GM12878 (cell line): ENCODE data around the gene ARHGEF37. TPM values are rescaled to one million over a fixed set of nuclear protein-coding genes. Genes with fewer than 3 reads are reported as not detected.

Experiments
- ATAC-seq: fragments of 200-7000 bp; cut with Tn5 transposase; 3 replicates; pipeline ENCODE4 v1.9.1; 2020; ENCODE audit warnings: mild to moderate bottlenecking, moderate library complexity
- BruUV-seq: library from RNA; stranded (reverse); fragments of 400-500 nt; replicated peaks from 2 replicates; lab custom pipeline; 2021; lab: Mats Ljungman, UMichigan
- CTCF ChIA-PET: fragments of 300-600 bp; sonication (Branson Sonifier 250); formaldehyde crosslinking; extraction: SDS; loops from one replicate; lab custom pipeline; 2021; ENCODE audit warnings: inconsistent platforms; lab: Yijun Ruan, JAX
- POLR2A ChIA-PET: fragments of 350-600 bp; formaldehyde crosslinking; extraction: SDS; loops from one replicate; lab custom pipeline; 2021; ENCODE audit warnings: inconsistent platforms; lab: Charles Lee
- RAD21 ChIA-PET: fragments of 300-600 bp; sonication (Branson Sonifier 250); formaldehyde crosslinking; loops from one replicate; lab custom pipeline; 2023; ENCODE audit warnings: antibody characterized with exemption; ENCODE audit not compliant: unreplicated experiment; lab: Charles Lee
- SMC1A ChIA-PET: fragments of 300-600 bp; sonication (Branson Sonifier 250); formaldehyde crosslinking; loops from one replicate; lab custom pipeline; 2023; ENCODE audit not compliant: unreplicated experiment, uncharacterized antibody; lab: Charles Lee
- DNase-seq: peaks from one replicate; pipeline ENCODE4 v3.0.0-alpha.2; 2011; ENCODE audit warnings: low read depth, low spot score
- FAIRE-seq: peaks from 3 replicates; lab custom pipeline; 2011; peaks lifted over from hg19 to GRCh38; lab: Jason Lieb, UNC
- H2AFZ ChIP-seq: 2 replicates; pipeline ENCODE4 v1.6.0; 2011; ENCODE audit warnings: low read depth, low read length, control low read depth; ENCODE audit not compliant: control insufficient read depth
- H3K27ac ChIP-seq: 2 replicates; pipeline ENCODE4 v1.5.1; 2011; ENCODE audit warnings: control low read depth; ENCODE audit not compliant: control insufficient read depth, insufficient read depth
- H3K27me3 ChIP-seq, 2 experiments: replicated peaks in 1 of 2; 2 replicates each; pipeline versions ENCODE4 v1.6.0 to v1.6.1; 2011; ENCODE audit warnings: low read length in 1 of 2; ENCODE audit not compliant: control insufficient read depth in 2 of 2, insufficient read depth in 2 of 2
- H3K36me3 ChIP-seq, 2 experiments: 2 replicates each; pipeline ENCODE4 v1.5.1; 2011; ENCODE audit warnings: low read length in 1 of 2; ENCODE audit not compliant: control insufficient read depth in 2 of 2, insufficient read depth in 2 of 2
- H3K4me1 ChIP-seq: 2 replicates; pipeline ENCODE4 v1.6.1; 2011; ENCODE audit warnings: mild to moderate bottlenecking, low read length, moderate library complexity, mixed read lengths; ENCODE audit not compliant: control insufficient read depth, insufficient read depth
- H3K4me2 ChIP-seq: 2 replicates; pipeline ENCODE4 v1.6.0; 2011; ENCODE audit warnings: control low read depth; ENCODE audit not compliant: control insufficient read depth, insufficient read depth
- H3K4me3 ChIP-seq: fragments of 200-600 bp; sonication (generic); 2 replicates; pipeline ENCODE4 v1.5.1; 2016
- H3K79me2 ChIP-seq: 2 replicates; pipeline ENCODE4 v1.6.0; 2011; ENCODE audit warnings: low read length; ENCODE audit not compliant: control insufficient read depth, insufficient read depth
- H3K9ac ChIP-seq: 2 replicates; pipeline ENCODE4 v1.8.0; 2011; ENCODE audit warnings: low read length, control low read depth, mixed read lengths; ENCODE audit not compliant: control insufficient read depth, insufficient read depth
- H3K9me3 ChIP-seq: replicated peaks from 3 replicates; pipeline ENCODE4 v1.5.1; 2011; ENCODE audit warnings: mild to moderate bottlenecking, low read length; ENCODE audit not compliant: control insufficient read depth, insufficient read depth
- H4K20me1 ChIP-seq: 2 replicates; pipeline ENCODE4 v1.6.0; 2011; ENCODE audit not compliant: control insufficient read depth, insufficient read depth
- CREM ChIP-seq: IDR thresholded peaks from 2 replicates; pipeline ENCODE4 v1.6.1; 2014; ENCODE audit warnings: antibody characterized with exemption, low read depth
- E2F4 ChIP-seq: IDR thresholded peaks from 2 replicates; pipeline ENCODE4 v1.6.1; 2012; ENCODE audit warnings: low read depth, low read length, improper control_type of control experiment
- EED ChIP-seq: sonication (generic); IDR thresholded peaks from 2 replicates; pipeline ENCODE4 v1.6.1; 2016; ENCODE audit warnings: antibody characterized with exemption, low read depth
- HDAC2 ChIP-seq: fragments of 200-600 bp; sonication (generic); IDR thresholded peaks from 2 replicates; pipeline ENCODE4 v1.6.1; 2017
- IKZF1 ChIP-seq: fragments of 450-650 bp; conservative IDR thresholded peaks from 2 replicates; pipeline ENCODE4 v1.6.1; 2017; ENCODE audit warnings: antibody characterized with exemption, mild to moderate bottlenecking
- KLF5 ChIP-seq: fragments of 450-650 bp; IDR thresholded peaks from 2 replicates; pipeline ENCODE4 v1.6.1; 2014; ENCODE audit warnings: mild to moderate bottlenecking; ENCODE audit not compliant: partially characterized antibody
- ZBTB40 ChIP-seq: fragments of 450-650 bp; IDR thresholded peaks from 2 replicates; pipeline ENCODE4 v1.6.1; 2016; ENCODE audit warnings: mild to moderate bottlenecking, moderate library complexity, borderline replicate concordance
- whole genome bisulfite sequencing: methylation state at CpG from one replicate; pipeline ENCODE4 v1.1.6; 2016; ENCODE audit warnings: low lambda C conversion rate; ENCODE audit not compliant: insufficient replicate concordance, insufficient coverage; ENCODE audit errors: missing lambda C conversion rate; 5-methylcytosine and 5-hydroxymethylcytosine counted together
- in situ Hi-C: fragments of 300-500 bp; cut with MboI; formaldehyde crosslinking; loops from 9 replicates; pipeline ENCODE4 v1.14.3; 2018; ENCODE audit warnings: mixed read lengths
- intact Hi-C: fragments of 100-400 bp; cut with micrococcal nuclease; formaldehyde crosslinking; loops from one replicate; pipeline ENCODE4 v1.14.2; 2022; ENCODE audit not compliant: unreplicated experiment
- polyA plus RNA-seq, 11 experiments: library from polyadenylated mRNA; depleted of rRNA in 4 of 11; unstranded in 6 of 11; stranded (reverse) in 5 of 11; fragments of >200 nt; fragmentation: Nextera tagmentation in 4 of 11; fragmentation: Illumina TruSeq in 1 of 11; extraction: Ambion mirVana in 4 of 11; extraction: Trizol in 1 of 11; gene quantifications; 1 replicate in 1 of 11; 2 replicates in 10 of 11; pipeline versions ENCODE4 v1.2.1 to v1.2.3, GENCODE V29; 2011 to 2016; ENCODE audit warnings: inconsistent platforms in 2 of 11, missing spikeins in 2 of 11, low read depth in 1 of 11
- total RNA-seq, 4 experiments: library from RNA; depleted of rRNA in 3 of 4; stranded (reverse); fragments of >200 nt in 3 of 4; fragmentation: Illumina TruSeq in 1 of 4; extraction: Trizol in 1 of 4; gene quantifications; 2 replicates each; pipeline versions ENCODE4 v1.2.1 to v1.2.3, GENCODE V29; 2013 to 2021
- TF ChIP-seq, protein P1 (sequence below): IDR thresholded peaks from 2 replicates; pipeline ENCODE4 v1.6.1; 2011; ENCODE audit warnings: borderline replicate concordance, low read depth, mild to moderate bottlenecking, moderate library complexity, mixed read lengths, low read length; ENCODE audit not compliant: insufficient read depth; ENCODE audit errors: extremely low read length
- TF ChIP-seq, protein P2 (sequence below): fragments of 450-650 bp; IDR thresholded peaks from 2 replicates; pipeline ENCODE4 v1.6.1; 2017; ENCODE audit warnings: mild to moderate bottlenecking, moderate library complexity

Gene ARHGEF37
- total and polyA plus RNA-seq, 10 of the 15 experiments (the other 5 are each of a cell fraction or from before 2014, with no cell fraction given): 0.16 to 1.1 (median 0.63) TPM

GRCh38 chr5:149543361-149544027 is 37.8 kb upstream of the ARHGEF37 start:
- ChIA-PET CTCF (interaction anchor here (0.6 to 1.9 kb wide), 7 partner anchors 8 to 416 kb away, joined by 3 to 8 read pairs (median 3); partner anchors contain the start of gene CSNK1A1), POLR2A (interaction anchor here (0.6 to 2.1 kb wide), 8 partner anchors 9 to 124 kb away, joined by 3 to 7 read pairs (median 3); no protein-coding TSS in a partner anchor), SMC1A (interaction anchor here (0.9 to 2.2 kb wide), 13 partner anchors 9 to 198 kb away, joined by 3 to 6 read pairs (median 4); partner anchors contain the start of gene GRPEL2), RAD21 (interaction anchor here (0.8 to 1.6 kb wide), 2 partner anchors 9 to 75 kb away, joined by 3 read pairs; no protein-coding TSS in a partner anchor)
- TSS peak; percentile 2 for BruUV-seq
- Histone ChIP-seq H3K9ac (no peak overlapping the region), H3K9me3 (no peaks in the 10 kb centered on the region), H3K27ac (no peak overlapping the region), H3K27me3 (no peaks in the 10 kb centered on the region), H2AFZ (no peak overlapping the region), H3K4me1 (no peaks in the 10 kb centered on the region; the same call in 1 of the 2 replicates), H3K4me3 (no peak overlapping the region), H4K20me1 (no peaks in the 10 kb centered on the region), H3K4me2 (no peak overlapping the region), H3K79me2 (peaks cover 87% of the 10 kb centered on the region), H3K36me3 (peaks cover 8 to 16% of the 10 kb centered on the region in 2 experiments)
- DNase-seq (no peak), FAIRE-seq (no peak), ATAC-seq (no peak)
- intact Hi-C loops: no loop called here
- in situ Hi-C loops: no loop called here
- WGBS: 81% methylated on average over 8 of the region's 8 CpGs
- TF ChIP-seq KLF5 (no peak), ZBTB40 (no peak), HDAC2 (no peak), CREM (no peak), IKZF1 (no peak), EED (no peak), E2F4 (no peak)
- TF ChIP-seq, protein P1, sequence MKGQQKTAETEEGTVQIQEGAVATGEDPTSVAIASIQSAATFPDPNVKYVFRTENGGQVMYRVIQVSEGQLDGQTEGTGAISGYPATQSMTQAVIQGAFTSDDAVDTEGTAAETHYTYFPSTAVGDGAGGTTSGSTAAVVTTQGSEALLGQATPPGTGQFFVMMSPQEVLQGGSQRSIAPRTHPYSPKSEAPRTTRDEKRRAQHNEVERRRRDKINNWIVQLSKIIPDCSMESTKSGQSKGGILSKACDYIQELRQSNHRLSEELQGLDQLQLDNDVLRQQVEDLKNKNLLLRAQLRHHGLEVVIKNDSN: no peak
- TF ChIP-seq, protein P2, sequence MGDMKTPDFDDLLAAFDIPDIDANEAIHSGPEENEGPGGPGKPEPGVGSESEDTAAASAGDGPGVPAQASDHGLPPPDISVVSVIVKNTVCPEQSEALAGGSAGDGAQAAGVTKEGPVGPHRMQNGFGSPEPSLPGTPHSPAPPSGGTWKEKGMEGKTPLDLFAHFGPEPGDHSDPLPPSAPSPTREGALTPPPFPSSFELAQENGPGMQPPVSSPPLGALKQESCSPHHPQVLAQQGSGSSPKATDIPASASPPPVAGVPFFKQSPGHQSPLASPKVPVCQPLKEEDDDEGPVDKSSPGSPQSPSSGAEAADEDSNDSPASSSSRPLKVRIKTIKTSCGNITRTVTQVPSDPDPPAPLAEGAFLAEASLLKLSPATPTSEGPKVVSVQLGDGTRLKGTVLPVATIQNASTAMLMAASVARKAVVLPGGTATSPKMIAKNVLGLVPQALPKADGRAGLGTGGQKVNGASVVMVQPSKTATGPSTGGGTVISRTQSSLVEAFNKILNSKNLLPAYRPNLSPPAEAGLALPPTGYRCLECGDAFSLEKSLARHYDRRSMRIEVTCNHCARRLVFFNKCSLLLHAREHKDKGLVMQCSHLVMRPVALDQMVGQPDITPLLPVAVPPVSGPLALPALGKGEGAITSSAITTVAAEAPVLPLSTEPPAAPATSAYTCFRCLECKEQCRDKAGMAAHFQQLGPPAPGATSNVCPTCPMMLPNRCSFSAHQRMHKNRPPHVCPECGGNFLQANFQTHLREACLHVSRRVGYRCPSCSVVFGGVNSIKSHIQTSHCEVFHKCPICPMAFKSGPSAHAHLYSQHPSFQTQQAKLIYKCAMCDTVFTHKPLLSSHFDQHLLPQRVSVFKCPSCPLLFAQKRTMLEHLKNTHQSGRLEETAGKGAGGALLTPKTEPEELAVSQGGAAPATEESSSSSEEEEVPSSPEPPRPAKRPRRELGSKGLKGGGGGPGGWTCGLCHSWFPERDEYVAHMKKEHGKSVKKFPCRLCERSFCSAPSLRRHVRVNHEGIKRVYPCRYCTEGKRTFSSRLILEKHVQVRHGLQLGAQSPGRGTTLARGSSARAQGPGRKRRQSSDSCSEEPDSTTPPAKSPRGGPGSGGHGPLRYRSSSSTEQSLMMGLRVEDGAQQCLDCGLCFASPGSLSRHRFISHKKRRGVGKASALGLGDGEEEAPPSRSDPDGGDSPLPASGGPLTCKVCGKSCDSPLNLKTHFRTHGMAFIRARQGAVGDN: no peak
